Measurements from ENCODE around the gene PTPN20. TPM values are rescaled to one million over a fixed set of nuclear protein-coding genes. Genes with fewer than 3 reads are reported as not detected.
"Not testable (repeated sequence)": the region's sequence is repeated elsewhere in the genome, so short reads cannot be mapped to it uniquely, and the experiment has no call there.

PTPN20 gene
- total and polyA plus RNA-seq, 2 of the 8 experiments (the other 6 are each of a cell fraction or from before 2014, with no cell fraction given) = not detected

DNA sequence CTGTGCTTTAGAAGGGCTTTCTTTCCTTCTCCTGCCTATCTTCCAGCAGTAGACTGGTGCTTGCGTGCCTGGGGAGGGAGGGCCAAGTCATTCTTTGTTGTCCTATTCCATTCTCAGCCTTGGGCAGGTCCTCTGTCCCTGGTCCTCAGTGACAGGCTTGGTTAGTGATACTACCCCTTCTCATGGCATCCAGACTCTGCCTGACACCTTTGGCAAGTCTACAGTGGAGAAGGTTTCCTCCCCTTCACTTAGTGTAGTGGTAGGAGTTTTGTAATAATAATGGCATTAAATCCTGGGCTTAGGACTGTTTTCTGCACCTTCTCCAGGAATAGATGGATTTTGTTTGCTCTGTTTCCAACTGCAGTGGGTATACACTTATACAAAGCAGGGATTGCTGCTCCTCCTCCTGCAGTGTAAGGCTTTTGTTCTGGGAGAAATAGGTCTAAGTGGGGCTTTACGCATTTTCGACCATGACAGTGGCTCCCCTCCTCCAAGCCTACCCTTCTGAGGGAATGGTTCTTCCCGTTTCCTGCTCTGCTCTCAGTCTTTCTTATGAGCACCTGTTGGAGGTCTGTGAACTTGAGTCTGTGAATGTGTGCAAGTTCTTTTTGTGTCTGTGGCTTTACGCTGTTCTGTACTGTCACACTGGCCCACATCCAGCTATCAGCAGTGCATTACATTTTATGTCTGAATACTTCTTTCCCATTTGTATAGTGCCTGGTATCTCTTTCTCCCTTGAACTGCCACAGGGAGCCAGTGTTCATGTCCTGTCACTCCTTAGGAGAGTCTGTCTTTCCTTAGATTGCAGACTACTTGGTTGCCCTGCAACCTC lies 37.7 kb downstream of the PTPN20 start:
- peak in 1 of 2 experiments; percentile 43 for DNase-seq (ENCODE audit: low read depth in 1 of 2, low spot score in 2 of 2)
- CTCF ChIA-PET (ENCODE audit: partially characterized antibody) = not testable (repeated sequence)

DNA sequence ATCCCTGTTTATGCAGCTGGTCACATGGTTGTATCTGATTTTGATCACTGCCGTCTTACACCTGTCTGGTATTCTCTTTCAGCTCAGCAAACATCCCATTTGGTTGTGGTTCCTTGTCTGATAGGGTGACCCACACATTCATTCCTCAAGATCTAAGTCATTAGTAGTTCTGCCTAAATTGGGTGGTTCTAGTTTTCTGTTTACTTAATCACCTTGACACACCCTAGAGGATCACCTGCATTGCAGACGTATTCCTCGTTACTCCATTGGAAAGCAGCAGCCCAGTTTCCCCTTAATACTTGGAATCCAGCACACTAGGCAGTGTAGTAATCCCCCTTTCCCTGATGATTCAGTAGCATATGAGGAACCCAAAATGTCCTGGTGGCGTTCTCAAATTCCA lies 41.3 kb downstream of the PTPN20 start:
- H2AK5ac ChIP-seq (ENCODE audit: low read depth, low read length); H2BK12ac ChIP-seq (ENCODE audit: low read depth, low read length); DNase-seq (ENCODE audit: low read depth in 1 of 2, low spot score in 2 of 2); H3K56ac ChIP-seq (replicated peaks; ENCODE audit: insufficient read length, low read depth, low read length); H4K91ac ChIP-seq (replicated peaks; ENCODE audit: insufficient read length, low read length); H3K27me3 ChIP-seq (replicated peaks in 1 of 4; ENCODE audit: control insufficient read depth in 3 of 4, extremely low read depth in 1 of 4, insufficient read depth in 3 of 4, low read length in 3 of 4); H2AFZ ChIP-seq (ENCODE audit: low read length); H3K27ac ChIP-seq (ENCODE audit: low read depth, low read length); H3K4me1 ChIP-seq (replicated peaks in 1 of 4; ENCODE audit: control insufficient read depth in 3 of 4, insufficient read depth in 4 of 4, low read length in 3 of 4); H3K9me3 ChIP-seq (ENCODE audit: insufficient read depth in 2 of 2, low read depth in 1 of 2, low read length in 1 of 2); H4K5ac ChIP-seq (ENCODE audit: insufficient read length, low read depth, low read length); FAIRE-seq; POLR2A ChIA-PET (ENCODE audit: partially characterized antibody); H3K36me3 ChIP-seq (ENCODE audit: control insufficient read depth in 2 of 4, insufficient read depth in 4 of 4, low read length in 3 of 4); H4K8ac ChIP-seq (ENCODE audit: extremely low read depth, insufficient read depth, low read length); H3K4me2 ChIP-seq (ENCODE audit: insufficient read depth in 1 of 2, low read depth in 2 of 2, low read length in 2 of 2); H3K79me1 ChIP-seq (ENCODE audit: low read depth, low read length); H3K14ac ChIP-seq (ENCODE audit: insufficient read length); H3K23me2 ChIP-seq (ENCODE audit: low read depth, low read length); H2BK120ac ChIP-seq (replicated peaks; ENCODE audit: low read depth, low read length); CTCF ChIA-PET (ENCODE audit: partially characterized antibody); H3K23ac ChIP-seq (ENCODE audit: insufficient read length); H3K4me3 ChIP-seq (ENCODE audit: extremely low read depth in 1 of 4, insufficient read depth in 2 of 4, low read depth in 3 of 4, low read length in 4 of 4); H3K79me2 ChIP-seq (ENCODE audit: control insufficient read depth in 1 of 2, insufficient read depth in 2 of 2, low read length in 2 of 2); H3K18ac ChIP-seq (ENCODE audit: extremely low read depth, low read length); H4K20me1 ChIP-seq (replicated peaks in 1 of 2; ENCODE audit: control insufficient read depth in 1 of 2, insufficient read depth in 2 of 2, low read length in 2 of 2); H2BK20ac ChIP-seq (ENCODE audit: low read length); H3K4ac ChIP-seq (replicated peaks; ENCODE audit: insufficient read length, low read depth, low read length); H2BK15ac ChIP-seq (ENCODE audit: low read length); H2BK5ac ChIP-seq (ENCODE audit: low read depth, low read length); H3K9ac ChIP-seq (replicated peaks in 1 of 4; ENCODE audit: extremely low read depth in 1 of 4, low read depth in 3 of 4, low read length in 3 of 4): not testable (repeated sequence)
- 83% methylated on average over 2 of the region's 4 CpGs; no CpG with 5 or more reads in 1 of the 2 experiments for WGBS, 2 experiments (ENCODE audit: extremely low coverage in 1 of 2, insufficient coverage in 1 of 2, insufficient read length in 1 of 2, insufficient replicate concordance in 2 of 2, low coverage in 1 of 2, low lambda C conversion rate in 2 of 2, missing lambda C conversion rate in 1 of 2)

More for the DNA sequence above, 37.7 kb downstream of the PTPN20 start:
- H2AFZ ChIP-seq (ENCODE audit: low read length); H4K5ac ChIP-seq (ENCODE audit: insufficient read length, low read depth, low read length); H3K79me2 ChIP-seq (ENCODE audit: control insufficient read depth in 1 of 2, insufficient read depth in 2 of 2, low read length in 2 of 2); H2BK12ac ChIP-seq (ENCODE audit: low read depth, low read length); POLR2A ChIA-PET (ENCODE audit: partially characterized antibody); H3K4me2 ChIP-seq (ENCODE audit: insufficient read depth in 1 of 2, low read depth in 2 of 2, low read length in 2 of 2); H2BK20ac ChIP-seq (ENCODE audit: low read length); H3K23me2 ChIP-seq (ENCODE audit: low read depth, low read length); H3K23ac ChIP-seq (ENCODE audit: insufficient read length); H2AK5ac ChIP-seq (ENCODE audit: low read depth, low read length); H3K4ac ChIP-seq (replicated peaks; ENCODE audit: insufficient read length, low read depth, low read length); H3K18ac ChIP-seq (ENCODE audit: extremely low read depth, low read length); FAIRE-seq; H3K79me1 ChIP-seq (ENCODE audit: low read depth, low read length); H3K14ac ChIP-seq (ENCODE audit: insufficient read length); H3K27me3 ChIP-seq (replicated peaks in 1 of 4; ENCODE audit: control insufficient read depth in 3 of 4, extremely low read depth in 1 of 4, insufficient read depth in 3 of 4, low read length in 3 of 4); H3K4me1 ChIP-seq (replicated peaks in 1 of 4; ENCODE audit: control insufficient read depth in 3 of 4, insufficient read depth in 4 of 4, low read length in 3 of 4); H2BK15ac ChIP-seq (ENCODE audit: low read length); H3K56ac ChIP-seq (replicated peaks; ENCODE audit: insufficient read length, low read depth, low read length); H3K27ac ChIP-seq (ENCODE audit: low read depth, low read length); H3K4me3 ChIP-seq (ENCODE audit: extremely low read depth in 1 of 4, insufficient read depth in 2 of 4, low read depth in 3 of 4, low read length in 4 of 4); H3K9ac ChIP-seq (replicated peaks in 1 of 4; ENCODE audit: extremely low read depth in 1 of 4, low read depth in 3 of 4, low read length in 3 of 4); H3K36me3 ChIP-seq (ENCODE audit: control insufficient read depth in 2 of 4, insufficient read depth in 4 of 4, low read length in 3 of 4); H4K20me1 ChIP-seq (replicated peaks in 1 of 2; ENCODE audit: control insufficient read depth in 1 of 2, insufficient read depth in 2 of 2, low read length in 2 of 2); H2BK5ac ChIP-seq (ENCODE audit: low read depth, low read length); H4K8ac ChIP-seq (ENCODE audit: extremely low read depth, insufficient read depth, low read length); H2BK120ac ChIP-seq (replicated peaks; ENCODE audit: low read depth, low read length); H3K9me3 ChIP-seq (ENCODE audit: insufficient read depth in 2 of 2, low read depth in 1 of 2, low read length in 1 of 2); H4K91ac ChIP-seq (replicated peaks; ENCODE audit: insufficient read length, low read length): not testable (repeated sequence)
- WGBS, 2 experiments (ENCODE audit: extremely low coverage in 1 of 2, insufficient coverage in 1 of 2, insufficient read length in 1 of 2, insufficient replicate concordance in 2 of 2, low coverage in 1 of 2, low lambda C conversion rate in 2 of 2, missing lambda C conversion rate in 1 of 2) = 67% methylated on average over 2 of the region's 5 CpGs; no CpG with 5 or more reads in 1 of the 2 experiments
